ENCODE measurements around the gene PALLD. TPM values are rescaled to one million over a fixed set of nuclear protein-coding genes. Genes with fewer than 3 reads are reported as not detected.

PALLD gene
- total and polyA plus RNA-seq, 2 of the 8 experiments (the other 6 are each of a cell fraction or from before 2014, with no cell fraction given), result 10.5 to 25.0 TPM

DNA sequence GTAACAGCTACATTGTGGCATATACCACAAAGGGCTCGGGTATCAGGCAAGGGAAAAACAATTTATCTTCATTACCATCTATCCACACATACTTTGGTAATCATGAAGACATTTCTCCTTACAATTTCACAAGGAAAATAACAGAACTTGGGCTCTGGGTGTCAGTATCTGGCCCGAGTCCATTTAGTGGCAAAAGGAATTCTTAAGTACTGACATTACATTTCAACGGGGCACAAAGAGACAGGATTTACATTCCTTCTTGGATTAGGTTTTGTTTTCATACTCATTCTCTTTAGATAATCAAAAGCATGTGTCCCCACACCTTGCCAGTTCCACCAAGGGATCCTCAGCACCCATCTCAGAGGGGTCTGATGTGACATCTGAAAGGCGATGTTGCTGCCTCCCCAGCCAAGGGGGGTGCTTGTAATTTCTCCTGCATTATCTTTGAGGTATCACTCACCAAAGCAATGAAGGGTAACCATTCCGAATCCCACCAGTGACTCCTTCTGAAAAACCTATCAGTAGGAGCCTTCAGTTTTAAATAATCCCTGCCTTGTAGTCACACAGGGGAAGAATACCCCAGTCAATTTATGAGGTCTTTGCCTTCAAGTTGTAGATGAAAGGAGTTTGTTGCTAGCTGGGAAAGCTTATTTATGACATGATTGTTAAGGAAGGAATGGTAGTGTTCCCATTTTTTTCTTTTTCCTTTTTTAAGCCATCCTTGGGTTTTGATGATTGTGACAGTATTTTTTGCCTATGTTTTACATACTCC is 118.6 kb downstream of the PALLD start:
- Histone ChIP-seq H3K27ac (ENCODE audit: low read depth, low read length) (no peak overlapping the region), H3K23me2 (ENCODE audit: low read depth, low read length) (0 out of 2 replicates have a peak, but pooled peaks cover 2% of the 10 kb centered on the region), H3K9ac (replicated peaks in 1 of 4; ENCODE audit: extremely low read depth in 1 of 4, low read depth in 3 of 4, low read length in 3 of 4) (no peak overlapping the region), H3K23ac (ENCODE audit: insufficient read length) (no peak overlapping the region), H3K9me3 (ENCODE audit: insufficient read depth in 2 of 2, low read depth in 1 of 2, low read length in 1 of 2) (no peaks in the 10 kb centered on the region), H2BK15ac (ENCODE audit: low read length) (no peak overlapping the region), H4K8ac (ENCODE audit: extremely low read depth, insufficient read depth, low read length) (no peak overlapping the region), H3K79me2 (ENCODE audit: control insufficient read depth in 1 of 2, insufficient read depth in 2 of 2, low read length in 2 of 2) (no peaks in the 10 kb centered on the region), H4K20me1 (replicated peaks in 1 of 2; ENCODE audit: control insufficient read depth in 1 of 2, insufficient read depth in 2 of 2, low read length in 2 of 2) (no peaks in the 10 kb centered on the region), H3K79me1 (ENCODE audit: low read depth, low read length) (no peaks in the 10 kb centered on the region), H3K4me2 (ENCODE audit: insufficient read depth in 1 of 2, low read depth in 2 of 2, low read length in 2 of 2) (peak overlapping the region in 1 of 2 experiments; percentile 6; a peak in 2 of 4 replicates), H4K91ac (replicated peaks; ENCODE audit: insufficient read length, low read length) (no peak overlapping the region), H2BK120ac (replicated peaks; ENCODE audit: low read depth, low read length) (no peak overlapping the region), H3K36me3 (ENCODE audit: control insufficient read depth in 2 of 4, insufficient read depth in 4 of 4, low read length in 3 of 4) (no peaks in the 10 kb centered on the region), H2BK12ac (ENCODE audit: low read depth, low read length) (no peak overlapping the region; the same call in 1 of the 2 replicates), H2BK20ac (ENCODE audit: low read length) (0 out of 2 replicates have a peak overlapping the region, but pooled peaks have one; percentile 34), H3K18ac (ENCODE audit: extremely low read depth, low read length) (no peak overlapping the region), H2BK5ac (ENCODE audit: low read depth, low read length) (no peak overlapping the region), H3K4ac (replicated peaks; ENCODE audit: insufficient read length, low read depth, low read length) (no peak overlapping the region), H4K5ac (ENCODE audit: insufficient read length, low read depth, low read length) (no peak overlapping the region), H2AK5ac (ENCODE audit: low read depth, low read length) (no peak overlapping the region), H2AFZ (ENCODE audit: low read length) (peak overlapping the region; percentile 1; the same call in 1 of the 2 replicates), H3K4me3 (ENCODE audit: extremely low read depth in 1 of 4, insufficient read depth in 2 of 4, low read depth in 3 of 4, low read length in 4 of 4) (no peak overlapping the region), H3K56ac (replicated peaks; ENCODE audit: insufficient read length, low read depth, low read length) (no peak overlapping the region), H3K4me1 (replicated peaks in 1 of 4; ENCODE audit: control insufficient read depth in 3 of 4, insufficient read depth in 4 of 4, low read length in 3 of 4) (peaks cover 2 to 10% (median 5%) of the 10 kb centered on the region in 4 experiments; a peak in 4 of 7 replicates), H3K14ac (ENCODE audit: insufficient read length) (peak overlapping the region; percentile 31), H3K27me3 (replicated peaks in 1 of 4; ENCODE audit: control insufficient read depth in 3 of 4, extremely low read depth in 1 of 4, insufficient read depth in 3 of 4, low read length in 3 of 4) (no peaks in the 10 kb centered on the region)
- ChIA-PET CTCF (ENCODE audit: partially characterized antibody) (interaction anchor here (0.7 to 0.9 kb wide), 2 partner anchors 29 to 297 kb away, joined by 3 to 4 read pairs; no protein-coding TSS in a partner anchor), POLR2A (ENCODE audit: partially characterized antibody) (no interaction called here)
- FAIRE-seq (peak; percentile 58), DNase-seq (ENCODE audit: low read depth in 1 of 2, low spot score in 2 of 2) (no peak)
- WGBS, 2 experiments (ENCODE audit: extremely low coverage in 1 of 2, insufficient coverage in 1 of 2, insufficient read length in 1 of 2, insufficient replicate concordance in 2 of 2, low coverage in 1 of 2, low lambda C conversion rate in 2 of 2, missing lambda C conversion rate in 1 of 2), result 49% methylated on average over 5 of the region's 5 CpGs; no CpG with 5 or more reads in 1 of the 2 experiments
- no peak for TF ChIP-seq JUN (IDR thresholded peaks at IDR 0.05; ENCODE audit: low read depth, low read length)
- TF ChIP-seq, protein P1, sequence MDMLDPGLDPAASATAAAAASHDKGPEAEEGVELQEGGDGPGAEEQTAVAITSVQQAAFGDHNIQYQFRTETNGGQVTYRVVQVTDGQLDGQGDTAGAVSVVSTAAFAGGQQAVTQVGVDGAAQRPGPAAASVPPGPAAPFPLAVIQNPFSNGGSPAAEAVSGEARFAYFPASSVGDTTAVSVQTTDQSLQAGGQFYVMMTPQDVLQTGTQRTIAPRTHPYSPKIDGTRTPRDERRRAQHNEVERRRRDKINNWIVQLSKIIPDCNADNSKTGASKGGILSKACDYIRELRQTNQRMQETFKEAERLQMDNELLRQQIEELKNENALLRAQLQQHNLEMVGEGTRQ (IDR thresholded peaks at IDR 0.05; ENCODE audit: low read length), result no peak
- TF ChIP-seq, protein P2, sequence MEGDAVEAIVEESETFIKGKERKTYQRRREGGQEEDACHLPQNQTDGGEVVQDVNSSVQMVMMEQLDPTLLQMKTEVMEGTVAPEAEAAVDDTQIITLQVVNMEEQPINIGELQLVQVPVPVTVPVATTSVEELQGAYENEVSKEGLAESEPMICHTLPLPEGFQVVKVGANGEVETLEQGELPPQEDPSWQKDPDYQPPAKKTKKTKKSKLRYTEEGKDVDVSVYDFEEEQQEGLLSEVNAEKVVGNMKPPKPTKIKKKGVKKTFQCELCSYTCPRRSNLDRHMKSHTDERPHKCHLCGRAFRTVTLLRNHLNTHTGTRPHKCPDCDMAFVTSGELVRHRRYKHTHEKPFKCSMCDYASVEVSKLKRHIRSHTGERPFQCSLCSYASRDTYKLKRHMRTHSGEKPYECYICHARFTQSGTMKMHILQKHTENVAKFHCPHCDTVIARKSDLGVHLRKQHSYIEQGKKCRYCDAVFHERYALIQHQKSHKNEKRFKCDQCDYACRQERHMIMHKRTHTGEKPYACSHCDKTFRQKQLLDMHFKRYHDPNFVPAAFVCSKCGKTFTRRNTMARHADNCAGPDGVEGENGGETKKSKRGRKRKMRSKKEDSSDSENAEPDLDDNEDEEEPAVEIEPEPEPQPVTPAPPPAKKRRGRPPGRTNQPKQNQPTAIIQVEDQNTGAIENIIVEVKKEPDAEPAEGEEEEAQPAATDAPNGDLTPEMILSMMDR (IDR thresholded peaks at IDR 0.05; ENCODE audit: control extremely low read depth in 1 of 3, insufficient read depth in 1 of 3, low read depth in 1 of 3, low read length in 3 of 3), result no peak
- TF ChIP-seq RAD21 (IDR thresholded peaks at IDR 0.05 in 1 of 2, conservative IDR thresholded peaks at IDR 0.05 in 1 of 2; ENCODE audit: low read depth in 2 of 2, low read length in 2 of 2), result no peak

All from H1 (cell line).